HepG2 (cell line): ENCODE results near the gene ADGRV1. TPM values are rescaled to one million over a fixed set of nuclear protein-coding genes. Genes with fewer than 3 reads are reported as not detected.

Experiments
- ATAC-seq: fragments of 200-7000 bp; cut with Tn5 transposase; 3 replicates; pipeline ENCODE4 v1.9.1; 2020; ENCODE audit warnings: mild to moderate bottlenecking, moderate library complexity
- BruUV-seq: library from RNA; stranded (reverse); fragments of 400-500 nt; replicated peaks from 2 replicates; lab custom pipeline; 2021; lab: Mats Ljungman, UMichigan
- CTCF ChIA-PET: fragments of 300-600 bp; formaldehyde crosslinking; extraction: SDS; loops from one replicate; lab custom pipeline; 2021; ENCODE audit warnings: low total read pairs, inconsistent platforms, low intra/inter-chr PET ratio; lab: Yijun Ruan, JAX
- POLR2A ChIA-PET: fragments of 350-600 bp; sonication (Branson Sonifier 250); formaldehyde crosslinking; loops from one replicate; lab custom pipeline; 2020; ENCODE audit warnings: antibody characterized with exemption, inconsistent platforms; lab: Yijun Ruan, JAX
- DNase-seq: peaks from one replicate; pipeline ENCODE4 v3.0.0-alpha.2; 2015; ENCODE audit warnings: low spot score
- FAIRE-seq: peaks from 3 replicates; lab custom pipeline; 2011; peaks lifted over from hg19 to GRCh38; lab: Jason Lieb, UNC
- H2AFZ ChIP-seq: one replicate; pipeline ENCODE4 v1.6.1; 2011; ENCODE audit warnings: low read length, inconsistent platforms
- H3K27ac ChIP-seq: fragments of 300-600 bp; 3 replicates; pipeline ENCODE4 v1.8.0; 2011; ENCODE audit warnings: mixed run types, mild to moderate bottlenecking, mixed read lengths, low read length, inconsistent platforms; ENCODE audit not compliant: insufficient read depth; ENCODE audit errors: extremely low read length
- H3K27me3 ChIP-seq, 2 experiments: fragments of 200-600 bp in 1 of 2; 2 replicates in 1 of 2; 3 replicates in 1 of 2; pipeline versions ENCODE4 v1.6.0 to v1.8.0; 2011; ENCODE audit warnings: low read length in 2 of 2, mild to moderate bottlenecking in 2 of 2, moderate library complexity in 2 of 2, inconsistent platforms in 1 of 2; ENCODE audit not compliant: insufficient read depth in 2 of 2, control insufficient read depth in 1 of 2
- H3K36me3 ChIP-seq, 2 experiments: fragments of 200-600 bp in 1 of 2; replicated peaks in 1 of 2; 2 replicates in 1 of 2; 3 replicates in 1 of 2; pipeline versions ENCODE4 v1.5.1 to v1.8.0; 2011; ENCODE audit warnings: low read length in 2 of 2, inconsistent platforms in 1 of 2; ENCODE audit not compliant: insufficient read depth in 2 of 2, control insufficient read depth in 1 of 2
- H3K4me1 ChIP-seq: 2 replicates; pipeline ENCODE4 v1.5.1; 2012; ENCODE audit warnings: low read length, inconsistent platforms; ENCODE audit not compliant: insufficient read depth
- H3K4me2 ChIP-seq: 2 replicates; pipeline ENCODE4 v1.6.0; 2011; ENCODE audit warnings: low read depth, low read length, inconsistent platforms
- H3K4me3 ChIP-seq, 3 experiments: fragments of 200-600 bp in 1 of 3; sonication (generic), shearing (Covaris generic) in 1 of 3; replicated peaks in 1 of 3; 2 replicates each; pipeline ENCODE4 v1.5.1; 2011 to 2016; ENCODE audit warnings: low read length in 3 of 3, inconsistent platforms in 2 of 3, low read depth in 2 of 3, mild to moderate bottlenecking in 2 of 3, control low read depth in 1 of 3, mixed read lengths in 1 of 3; ENCODE audit not compliant: insufficient read depth in 1 of 3
- H3K79me2 ChIP-seq: one replicate; pipeline ENCODE4 v1.6.1; 2011; ENCODE audit warnings: low read length, inconsistent platforms; ENCODE audit not compliant: insufficient read depth
- H3K9ac ChIP-seq: 2 replicates; pipeline ENCODE4 v1.6.0; 2011; ENCODE audit warnings: mild to moderate bottlenecking, low read depth, low read length, inconsistent platforms; ENCODE audit not compliant: insufficient read depth
- H3K9me3 ChIP-seq: 2 replicates; pipeline ENCODE4 v1.5.1; 2012; ENCODE audit warnings: mild to moderate bottlenecking, low read length
- H4K20me1 ChIP-seq: 2 replicates; pipeline ENCODE4 v1.6.0; 2011; ENCODE audit warnings: inconsistent platforms, mild to moderate bottlenecking, low read length, moderate library complexity; ENCODE audit not compliant: insufficient read depth
- ARID5B ChIP-seq: IDR thresholded peaks from 2 replicates; pipeline ENCODE4 v1.4.0; 2020; ENCODE audit warnings: mild to moderate bottlenecking, missing genetic modification reagents
- E2F1 ChIP-seq: sonication (generic); formaldehyde crosslinking; IDR thresholded peaks from 2 replicates; pipeline ENCODE4 v1.5.0; 2020; ENCODE audit warnings: missing genetic modification reagents
- FOXP4 ChIP-seq: sonication (generic); formaldehyde crosslinking; IDR thresholded peaks from 2 replicates; pipeline ENCODE4 v1.4.0; 2020; ENCODE audit warnings: missing genetic modification reagents
- GLI4 ChIP-seq: sonication (generic); formaldehyde crosslinking; IDR thresholded peaks from 2 replicates; pipeline ENCODE4 v1.5.1; 2020; ENCODE audit warnings: missing genetic modification reagents, mild to moderate bottlenecking, moderate library complexity, borderline replicate concordance
- MED13 ChIP-seq: sonication (generic); formaldehyde crosslinking; IDR thresholded peaks from 2 replicates; pipeline ENCODE4 v1.5.0; 2020; ENCODE audit warnings: missing genetic modification reagents
- MIER3 ChIP-seq: IDR thresholded peaks from 2 replicates; pipeline ENCODE4 v1.6.1; 2016; ENCODE audit warnings: missing compliant biosample characterization, borderline replicate concordance
- ZNF335 ChIP-seq: sonication (generic); formaldehyde crosslinking; IDR thresholded peaks from 2 replicates; pipeline ENCODE4 v1.4.0; 2020; ENCODE audit warnings: missing genetic modification reagents
- ZNF468 ChIP-seq: sonication (generic); formaldehyde crosslinking; IDR thresholded peaks from 2 replicates; pipeline ENCODE4 v1.8.0; 2022; ENCODE audit warnings: mild to moderate bottlenecking, moderate library complexity, missing genetic modification reagents
- ZNF570 ChIP-seq: sonication (generic); formaldehyde crosslinking; IDR thresholded peaks from 2 replicates; pipeline ENCODE4 v1.4.0; 2020; ENCODE audit warnings: mild to moderate bottlenecking, missing genetic modification reagents, borderline replicate concordance
- ZNF784 ChIP-seq: sonication (generic); formaldehyde crosslinking; IDR thresholded peaks from 2 replicates; pipeline ENCODE4 v1.5.1; 2020; ENCODE audit warnings: missing genetic modification reagents, mild to moderate bottlenecking, borderline replicate concordance
- WGBS: methylation state at CpG from one replicate; pipeline ENCODE4 v1.1.6; 2017; ENCODE audit warnings: low lambda C conversion rate; 5-methylcytosine and 5-hydroxymethylcytosine counted together
- in situ Hi-C: cut with HindIII; loops from 2 replicates; pipeline ENCODE4 v1.10.0; 2017; ENCODE audit warnings: low pct_unique_long_range_greater_than_20kb; ENCODE audit not compliant: extremely low pct_ligation_motif_present
- intact Hi-C: fragments of 100-400 bp; cut with micrococcal nuclease; formaldehyde crosslinking; loops from one replicate; pipeline ENCODE4 v1.10.0; 2022; ENCODE audit not compliant: unreplicated experiment
- polyA plus RNA-seq, 8 experiments: library from polyadenylated mRNA; depleted of rRNA in 3 of 8; stranded (reverse) in 7 of 8; unstranded in 1 of 8; fragments of >200 nt; fragmentation: Illumina TruSeq in 4 of 8; extraction: Trizol in 4 of 8; gene quantifications; 2 replicates each; pipeline versions ENCODE4 v1.2.1 to v1.2.3, GENCODE V29; 2011 to 2016; ENCODE audit warnings: low read depth in 4 of 8, missing spikeins in 1 of 8, mixed read lengths in 1 of 8; ENCODE audit not compliant: insufficient read depth in 1 of 8
- total RNA-seq, 5 experiments: library from RNA; depleted of rRNA; stranded (reverse); fragments of >200 nt; fragmentation: Illumina TruSeq; extraction: Trizol; gene quantifications; 2 replicates each; pipeline ENCODE4 v1.2.3, GENCODE V29; 2016; ENCODE audit warnings: low read depth in 1 of 5

Gene ADGRV1
- total and polyA plus RNA-seq, 2 of the 13 experiments (the other 11 are each of a cell fraction or from before 2014, with no cell fraction given) = 1.7 to 3.9 TPM

DNA sequence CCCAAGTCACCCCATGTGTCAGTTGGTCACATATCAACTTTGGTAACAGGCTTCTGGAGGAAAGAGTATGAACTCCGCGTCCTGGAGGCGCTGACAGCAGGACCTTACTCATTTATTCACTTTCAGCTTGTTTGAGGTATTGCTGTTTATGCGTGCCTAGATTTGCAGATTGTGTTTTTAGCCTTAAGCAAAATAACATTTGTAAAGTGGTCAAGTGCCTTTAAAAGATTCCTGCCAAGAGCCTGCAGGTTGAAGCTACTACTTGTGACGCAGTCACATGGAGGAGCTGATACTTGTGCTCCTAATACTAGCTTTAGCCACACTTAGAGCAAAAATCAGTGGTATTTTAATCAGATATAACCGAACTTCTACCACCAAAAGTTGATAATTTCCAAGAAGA lies 351.3 kb downstream of the ADGRV1 start:
- ChIA-PET POLR2A (interaction anchor here (0.6 kb wide), 1 partner anchor 14 kb away, joined by 4 read pairs; no protein-coding TSS in a partner anchor), CTCF (no interaction called here)
- BruUV-seq = no TSS peak
- no peak overlapping the region for H3K4me2 ChIP-seq
- no peak overlapping the region for H3K9ac ChIP-seq
- no peaks in the 10 kb centered on the region for H4K20me1 ChIP-seq
- H3K4me1 ChIP-seq = peaks cover 53% of the 10 kb centered on the region
- in situ Hi-C loops = no loop called here
- H2AFZ ChIP-seq = no peak overlapping the region
- TF ChIP-seq ZNF784 (CRISPR knock-in tag) (no peak), MED13 (no peak), E2F1 (CRISPR knock-in tag) (no peak), ZNF570 (CRISPR knock-in tag) (no peak), ZNF468 (no peak)
- ATAC-seq = no peak
- intact Hi-C loops = no loop called here
- peaks cover 10% of the 10 kb centered on the region; the same call in 1 of the 2 replicates for H3K9me3 ChIP-seq
- H3K27me3 ChIP-seq = no peaks in the 10 kb centered on the region
- no peaks in the 10 kb centered on the region for H3K79me2 ChIP-seq
- H3K36me3 ChIP-seq = no peaks in the 10 kb centered on the region
- no peak overlapping the region for H3K4me3 ChIP-seq
- FAIRE-seq = no peak
- 95% methylated on average over 6 of the region's 6 CpGs for WGBS
- no peak overlapping the region for H3K27ac ChIP-seq
- no peak for DNase-seq

DNA sequence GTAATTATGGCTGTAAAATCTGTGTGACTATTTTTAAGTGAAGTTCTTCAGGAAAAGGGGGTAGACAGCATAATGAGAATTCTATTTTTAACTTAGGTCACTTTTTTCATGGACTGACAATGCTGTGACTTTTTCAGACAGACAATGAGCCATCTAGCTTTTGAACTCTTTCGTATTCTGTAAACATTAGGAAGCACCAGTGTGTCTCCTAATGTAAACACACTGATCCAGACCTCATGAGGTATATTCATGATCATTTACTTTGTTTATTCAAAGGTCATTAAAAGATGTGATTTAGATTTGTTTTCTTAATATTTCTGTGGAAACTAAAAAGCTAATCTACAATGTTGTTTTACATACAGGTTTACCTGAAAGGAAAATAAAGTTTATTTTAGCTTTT lies 352.6 kb downstream of the ADGRV1 start:
- Histone ChIP-seq H3K36me3 (no peaks in the 10 kb centered on the region), H3K9me3 (peaks cover 10% of the 10 kb centered on the region; the same call in 1 of the 2 replicates), H2AFZ (no peak overlapping the region), H3K4me2 (peak overlapping the region; percentile 36), H3K27ac (peak overlapping the region; percentile 51), H3K9ac (no peak overlapping the region), H3K79me2 (no peaks in the 10 kb centered on the region), H4K20me1 (no peaks in the 10 kb centered on the region), H3K4me1 (peaks cover 65% of the 10 kb centered on the region), H3K4me3 (no peak overlapping the region), H3K27me3 (no peaks in the 10 kb centered on the region)
- no TSS peak for BruUV-seq
- FAIRE-seq (peak; percentile 62), DNase-seq (peak; percentile 88), ATAC-seq (peak; percentile 91)
- in situ Hi-C loops = no loop called here
- POLR2A ChIA-PET = interaction anchor here (1.9 kb wide), 1 partner anchor 472 kb away, joined by 6 read pairs; the partner anchor contains the start of gene ARRDC3
- 0% methylated on average over 1 of the region's 1 CpG for WGBS
- intact Hi-C loops = no loop called here
- CTCF ChIA-PET = no interaction called here
- TF ChIP-seq GLI4 = no peak
- TF ChIP-seq MIER3 = peak; percentile 71; the same call in 1 of the 2 replicates
- TF ChIP-seq ZNF335 (CRISPR knock-in tag) = 0 out of 2 replicates have a peak, but pooled peaks have one; percentile 32
- peak; percentile 88 for TF ChIP-seq FOXP4 (CRISPR knock-in tag)
- TF ChIP-seq ARID5B = peak; percentile 97
